Caco-2 (cell line): ENCODE measurements around the gene MFAP3. TPM values are rescaled to one million over a fixed set of nuclear protein-coding genes. Genes with fewer than 3 reads are reported as not detected.

Experiments
- BruUV-seq: library from RNA; stranded (reverse); fragments of 400-500 nt; replicated peaks from 2 replicates; lab custom pipeline; 2021; lab: Mats Ljungman, UMichigan
- CTCF ChIA-PET: fragments of 300-600 bp; sonication (Branson Sonifier 250); formaldehyde crosslinking; loops from one replicate; lab custom pipeline; 2022; ENCODE audit warnings: antibody characterized with exemption; lab: Charles Lee
- POLR2A ChIA-PET: fragments of 300-600 bp; sonication (Branson Sonifier 250); formaldehyde crosslinking; loops from one replicate; lab custom pipeline; 2022; ENCODE audit warnings: antibody characterized with exemption; lab: Charles Lee
- DNase-seq, 2 experiments: peaks; one replicate each; pipeline versions ENCODE4 v3.0.0 to v3.0.0-alpha.2; 2020 to 2022
- H3K27me3 ChIP-seq: replicated peaks from 2 replicates; pipeline ENCODE4 v1.6.0; 2011; ENCODE audit warnings: low read length; ENCODE audit not compliant: control insufficient read depth, insufficient read depth
- H3K36me3 ChIP-seq: 2 replicates; pipeline ENCODE4 v1.5.1; 2011; ENCODE audit warnings: low read length; ENCODE audit not compliant: control insufficient read depth, insufficient read depth
- H3K4me1 ChIP-seq: fragments of 250-450 bp; sonication (Bioruptor Pico); 2 replicates; pipeline ENCODE4 v1.5.1; 2020; ENCODE audit warnings: mild to moderate bottlenecking
- H3K4me3 ChIP-seq: 2 replicates; pipeline ENCODE4 v1.5.1; 2011; ENCODE audit warnings: low read depth, mild to moderate bottlenecking, control low read depth, low read length
- H3K9me3 ChIP-seq: fragments of 250-450 bp; sonication (Bioruptor Pico); 2 replicates; pipeline ENCODE4 v1.5.1; 2020; ENCODE audit warnings: mild to moderate bottlenecking, moderate library complexity
- H3K27ac Mint-ChIP-seq: one replicate; pipeline ENCODE4 v1.8.0; 2022; ENCODE audit warnings: mixed read lengths; ENCODE audit not compliant: unreplicated experiment
- H3K27me3 Mint-ChIP-seq: one replicate; pipeline ENCODE4 v1.8.0; 2022; ENCODE audit warnings: mixed read lengths; ENCODE audit not compliant: insufficient read depth, unreplicated experiment
- H3K36me3 Mint-ChIP-seq: one replicate; pipeline ENCODE4 v1.8.0; 2022; ENCODE audit warnings: mild to moderate bottlenecking, mixed read lengths; ENCODE audit not compliant: insufficient read depth, unreplicated experiment
- H3K4me1 Mint-ChIP-seq: one replicate; pipeline ENCODE4 v1.8.0; 2022; ENCODE audit warnings: low read depth, mixed read lengths; ENCODE audit not compliant: unreplicated experiment
- H3K4me3 Mint-ChIP-seq: one replicate; pipeline ENCODE4 v1.8.0; 2022; ENCODE audit warnings: mild to moderate bottlenecking, moderate library complexity, mixed read lengths; ENCODE audit not compliant: unreplicated experiment
- H3K9me3 Mint-ChIP-seq: one replicate; pipeline ENCODE4 v1.8.0; 2022; ENCODE audit warnings: mixed read lengths; ENCODE audit not compliant: unreplicated experiment
- intact Hi-C: fragments of 100-400 bp; cut with micrococcal nuclease; formaldehyde crosslinking; loops from one replicate; pipeline ENCODE4 v1.10.0; 2022; ENCODE audit not compliant: unreplicated experiment
- total RNA-seq: library from RNA; stranded (reverse); gene quantifications from 2 replicates; pipeline ENCODE4 v1.2.3, GENCODE V29; 2022
- TF ChIP-seq, protein P1 (sequence below), 2 experiments: fragments of 200-600 bp in 1 of 2; IDR thresholded peaks; 1 replicate in 1 of 2; 2 replicates in 1 of 2; pipeline versions ENCODE4 v1.5.1 to v1.8.0; 2011 to 2022; ENCODE audit warnings: antibody characterized with exemption in 1 of 2, control low read depth in 1 of 2, inconsistent platforms in 1 of 2, low read depth in 1 of 2, low read length in 1 of 2, mild to moderate bottlenecking in 1 of 2, moderate library complexity in 1 of 2; ENCODE audit not compliant: insufficient read depth in 1 of 2, severe bottlenecking in 1 of 2, unreplicated experiment in 1 of 2

Gene MFAP3
- total RNA-seq, 1 experiment from 2014 or later, result 24.1 TPM

DNA sequence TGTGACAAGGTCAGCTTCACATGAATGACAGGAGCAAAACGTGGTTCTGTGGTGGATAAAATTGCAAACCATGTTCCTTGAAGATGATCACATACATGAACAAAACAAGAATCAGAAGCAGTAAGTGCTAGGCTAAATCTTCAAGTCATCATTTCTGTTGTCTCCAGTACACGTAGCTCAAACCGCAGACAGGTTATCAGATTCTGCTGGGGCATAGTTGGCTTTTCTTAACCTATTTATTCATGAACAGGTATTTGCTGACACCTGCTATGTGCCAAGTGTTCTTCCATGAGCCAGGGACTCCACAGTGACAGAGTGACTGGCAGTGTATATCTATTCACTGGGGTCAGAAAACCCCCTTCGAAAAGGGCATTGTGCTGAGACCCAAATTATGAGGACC lies 20.8 kb downstream of the MFAP3 start:
- Histone ChIP-seq H3K27me3 (no peaks in the 10 kb centered on the region), H3K4me3 (no peak overlapping the region), H3K9me3 (no peaks in the 10 kb centered on the region), H3K4me1 (no peaks in the 10 kb centered on the region), H3K36me3 (no peaks in the 10 kb centered on the region; the same call in 1 of the 2 replicates)
- no peaks in the 10 kb centered on the region for H3K4me1 Mint-ChIP-seq
- no peaks in the 10 kb centered on the region for H3K27me3 Mint-ChIP-seq
- ChIA-PET CTCF (no interaction called here), POLR2A (no interaction called here)
- intact Hi-C loops, result no loop called here
- no peak overlapping the region for H3K4me3 Mint-ChIP-seq
- TF ChIP-seq, protein P1, sequence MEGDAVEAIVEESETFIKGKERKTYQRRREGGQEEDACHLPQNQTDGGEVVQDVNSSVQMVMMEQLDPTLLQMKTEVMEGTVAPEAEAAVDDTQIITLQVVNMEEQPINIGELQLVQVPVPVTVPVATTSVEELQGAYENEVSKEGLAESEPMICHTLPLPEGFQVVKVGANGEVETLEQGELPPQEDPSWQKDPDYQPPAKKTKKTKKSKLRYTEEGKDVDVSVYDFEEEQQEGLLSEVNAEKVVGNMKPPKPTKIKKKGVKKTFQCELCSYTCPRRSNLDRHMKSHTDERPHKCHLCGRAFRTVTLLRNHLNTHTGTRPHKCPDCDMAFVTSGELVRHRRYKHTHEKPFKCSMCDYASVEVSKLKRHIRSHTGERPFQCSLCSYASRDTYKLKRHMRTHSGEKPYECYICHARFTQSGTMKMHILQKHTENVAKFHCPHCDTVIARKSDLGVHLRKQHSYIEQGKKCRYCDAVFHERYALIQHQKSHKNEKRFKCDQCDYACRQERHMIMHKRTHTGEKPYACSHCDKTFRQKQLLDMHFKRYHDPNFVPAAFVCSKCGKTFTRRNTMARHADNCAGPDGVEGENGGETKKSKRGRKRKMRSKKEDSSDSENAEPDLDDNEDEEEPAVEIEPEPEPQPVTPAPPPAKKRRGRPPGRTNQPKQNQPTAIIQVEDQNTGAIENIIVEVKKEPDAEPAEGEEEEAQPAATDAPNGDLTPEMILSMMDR (IDR thresholded peaks at IDR 0.05; ENCODE audit: insufficient read depth in 1 of 2, low read depth in 1 of 2, low read length in 1 of 2, severe bottlenecking in 1 of 2, unreplicated experiment in 1 of 2), result no peak
- no TSS peak for BruUV-seq
- H3K36me3 Mint-ChIP-seq, result peaks cover 5% of the 10 kb centered on the region
- no peak for DNase-seq
- no peak overlapping the region for H3K27ac Mint-ChIP-seq
- no peaks in the 10 kb centered on the region for H3K9me3 Mint-ChIP-seq

DNA sequence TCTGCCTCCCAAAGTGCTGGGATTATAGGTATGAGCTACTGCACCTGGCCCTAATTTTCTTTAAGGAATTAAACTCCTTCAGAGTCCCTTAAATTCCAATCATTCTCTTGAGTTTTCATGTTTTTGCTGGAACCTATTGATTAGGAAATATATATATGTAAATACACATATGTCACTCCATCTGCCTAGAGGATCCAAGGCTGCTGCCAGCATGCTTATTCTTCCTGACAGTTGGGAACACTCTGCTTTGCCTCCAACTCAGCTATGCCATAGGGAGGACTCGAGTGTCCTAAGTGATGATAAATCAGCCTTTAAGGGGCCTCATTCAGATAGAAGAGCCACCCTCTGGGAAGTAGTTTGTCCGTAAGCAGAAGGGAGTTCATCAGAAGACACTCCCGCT lies 21.8 kb downstream of the MFAP3 start:
- Histone ChIP-seq H3K36me3 (no peaks in the 10 kb centered on the region; the same call in 1 of the 2 replicates), H3K9me3 (no peaks in the 10 kb centered on the region), H3K27me3 (no peaks in the 10 kb centered on the region), H3K4me3 (no peak overlapping the region), H3K4me1 (no peaks in the 10 kb centered on the region)
- TF ChIP-seq, protein P1 (IDR thresholded peaks at IDR 0.05; ENCODE audit: insufficient read depth in 1 of 2, low read depth in 1 of 2, low read length in 1 of 2, severe bottlenecking in 1 of 2, unreplicated experiment in 1 of 2), result no peak
- ChIA-PET POLR2A (no interaction called here), CTCF (no interaction called here)
- H3K27ac Mint-ChIP-seq, result no peak overlapping the region
- no TSS peak for BruUV-seq
- H3K36me3 Mint-ChIP-seq, result peaks cover 5% of the 10 kb centered on the region
- no peak for DNase-seq
- no peaks in the 10 kb centered on the region for H3K4me1 Mint-ChIP-seq
- H3K9me3 Mint-ChIP-seq, result no peaks in the 10 kb centered on the region
- H3K4me3 Mint-ChIP-seq, result no peak overlapping the region
- H3K27me3 Mint-ChIP-seq, result no peaks in the 10 kb centered on the region
- intact Hi-C loops, result no loop called here

DNA sequence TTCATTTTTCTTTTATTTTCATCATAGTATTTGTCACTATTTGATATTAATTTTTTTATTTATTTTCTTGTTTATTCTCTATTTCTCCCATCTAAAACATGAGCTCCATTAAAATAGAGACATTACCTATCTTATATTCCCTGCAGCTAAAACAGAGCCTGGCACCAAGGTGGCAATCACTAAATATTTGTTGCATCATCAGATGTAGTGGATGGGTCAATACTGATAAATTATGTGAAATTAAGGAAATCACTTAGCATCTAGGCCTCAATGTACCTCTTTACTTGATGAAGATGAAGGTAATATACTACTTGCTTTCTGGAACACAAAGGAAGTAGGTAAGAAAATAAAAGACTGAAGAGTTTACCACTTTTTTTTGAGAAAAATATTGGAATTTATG lies 24.6 kb downstream of the MFAP3 start:
- Mint-ChIP-seq H3K4me1 (no peaks in the 10 kb centered on the region), H3K27ac (no peak overlapping the region), H3K27me3 (no peaks in the 10 kb centered on the region), H3K36me3 (peaks cover 5% of the 10 kb centered on the region), H3K4me3 (no peak overlapping the region), H3K9me3 (no peaks in the 10 kb centered on the region)
- Histone ChIP-seq H3K27me3 (no peaks in the 10 kb centered on the region), H3K9me3 (no peaks in the 10 kb centered on the region), H3K4me1 (no peaks in the 10 kb centered on the region), H3K4me3 (no peak overlapping the region), H3K36me3 (no peaks in the 10 kb centered on the region)
- intact Hi-C loops, result no loop called here
- DNase-seq, result no peak
- TF ChIP-seq, protein P1 (IDR thresholded peaks at IDR 0.05; ENCODE audit: insufficient read depth in 1 of 2, low read depth in 1 of 2, low read length in 1 of 2, severe bottlenecking in 1 of 2, unreplicated experiment in 1 of 2), result no peak
- ChIA-PET CTCF (no interaction called here), POLR2A (interaction anchor here (0.8 kb wide), 1 partner anchor 21 kb away, joined by 3 read pairs; no protein-coding TSS in a partner anchor)
- no TSS peak for BruUV-seq
